Stimulated activated CD4-positive, alpha-beta T cell treated with anti-CD3 and anti-CD28 coated beads, TNF-alpha, amount 100 ng/mL, for 4 hours (primary cell): ENCODE results near the gene ASTN2.

ENCODE experiments used
- DNase-seq, 3 experiments: peaks; one replicate each; pipeline ENCODE4 v3.0.0-alpha.2; 2020; ENCODE audit warnings: low read depth in 3 of 3

The ASTN2 gene

GRCh38 chr9:116749176-116749575 is 665.7 kb downstream of the ASTN2 start:
- no peak for DNase-seq

GRCh38 chr9:116741742-116742141 is 673.1 kb downstream of the ASTN2 start:
- no peak for DNase-seq

GRCh38 chr9:116741086-116741740 is 673.6 kb downstream of the ASTN2 start:
- no peak for DNase-seq

DNA sequence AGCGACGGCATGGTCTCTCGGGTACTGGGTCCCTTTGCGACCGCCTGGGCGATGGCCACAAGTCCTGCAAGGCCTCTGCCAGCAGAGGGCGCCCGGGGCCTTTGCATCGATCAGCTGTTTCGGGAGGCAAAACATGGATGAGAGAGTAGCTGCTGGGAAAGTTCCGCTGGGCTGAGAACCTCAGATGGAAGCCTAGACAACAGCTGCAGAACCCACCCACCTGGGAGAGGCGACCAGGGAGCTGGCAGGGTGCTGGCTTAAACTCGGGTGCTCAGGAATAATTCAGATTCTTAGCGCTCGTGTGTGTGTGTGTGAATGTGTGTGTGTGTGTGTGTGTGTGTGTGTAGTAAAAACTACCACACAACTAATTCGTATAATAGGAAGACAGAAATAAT is 677.7 kb downstream of the ASTN2 start:
- peak in 2 of 3 experiments; percentile 2 to 20 for DNase-seq

DNA sequence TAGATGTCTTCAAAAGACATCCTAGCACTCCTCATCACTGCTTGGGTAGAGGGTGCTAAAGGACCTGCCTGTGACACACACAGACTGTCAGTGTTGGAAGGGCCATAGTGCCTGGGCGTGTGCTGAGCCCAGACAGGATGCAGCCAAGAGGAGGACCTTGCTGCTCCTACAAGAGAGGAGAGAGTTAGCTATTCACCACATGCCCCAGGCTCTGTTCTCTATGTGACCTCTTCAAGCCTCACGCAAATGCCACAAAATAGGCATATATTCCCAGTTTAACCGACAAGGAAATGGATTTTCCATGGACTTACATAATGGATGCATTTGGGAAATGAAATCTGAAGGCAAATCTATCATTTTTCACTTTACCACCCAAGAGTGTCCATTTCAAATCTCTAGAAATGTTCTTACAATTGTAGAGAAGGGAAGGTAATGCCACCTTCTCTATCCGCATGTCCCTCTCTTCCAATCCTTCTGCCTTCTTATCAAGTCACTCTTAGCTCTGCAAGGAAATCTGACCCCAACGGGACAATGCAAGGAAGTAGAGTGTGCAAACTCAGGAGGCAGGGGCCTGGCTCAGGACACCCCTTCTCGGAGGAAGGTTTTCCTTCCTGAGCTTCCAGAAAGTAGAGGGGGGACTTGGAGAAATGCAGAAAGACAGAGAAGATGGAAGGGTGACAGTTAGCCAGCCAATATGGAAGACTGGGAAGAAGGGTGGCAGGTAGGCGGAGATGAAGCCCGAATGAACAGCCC is 678.3 kb downstream of the ASTN2 start:
- DNase-seq: no peak

GRCh38 chr9:116733010-116733641 is 681.7 kb downstream of the ASTN2 start:
- DNase-seq: no peak

- DNase-seq: no peak
Observed at GRCh38 chr9:116726602-116727001, 688.3 kb downstream of the ASTN2 start.

- no peak for DNase-seq
Observed at GRCh38 chr9:116724123-116724522, 690.7 kb downstream of the ASTN2 start.

DNA sequence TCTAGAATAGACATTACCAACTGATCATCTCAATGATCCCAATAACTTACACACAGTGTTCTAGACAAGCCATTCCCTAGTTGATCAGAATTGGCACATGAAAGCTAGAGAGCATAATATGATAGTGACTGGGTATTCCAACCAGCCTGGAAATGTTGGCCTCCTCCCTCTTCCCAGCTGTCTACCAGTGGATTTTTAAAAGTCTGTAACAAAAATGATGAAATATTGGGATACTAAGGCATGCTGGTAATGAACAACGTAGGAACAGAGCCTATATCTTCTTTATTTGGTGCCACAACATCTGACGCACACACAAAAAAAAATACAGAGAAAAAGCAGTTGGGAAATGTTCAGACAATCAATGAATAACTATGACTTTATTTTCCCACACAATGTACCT is 692.9 kb downstream of the ASTN2 start:
- DNase-seq: no peak

- DNase-seq: no peak
Observed at GRCh38 chr9:116721411-116721810, 693.4 kb downstream of the ASTN2 start.

- DNase-seq: no peak
Observed at GRCh38 chr9:116720111-116720510, 694.7 kb downstream of the ASTN2 start.

GRCh38 chr9:116718111-116718510 is 696.7 kb downstream of the ASTN2 start:
- no peak for DNase-seq

DNA sequence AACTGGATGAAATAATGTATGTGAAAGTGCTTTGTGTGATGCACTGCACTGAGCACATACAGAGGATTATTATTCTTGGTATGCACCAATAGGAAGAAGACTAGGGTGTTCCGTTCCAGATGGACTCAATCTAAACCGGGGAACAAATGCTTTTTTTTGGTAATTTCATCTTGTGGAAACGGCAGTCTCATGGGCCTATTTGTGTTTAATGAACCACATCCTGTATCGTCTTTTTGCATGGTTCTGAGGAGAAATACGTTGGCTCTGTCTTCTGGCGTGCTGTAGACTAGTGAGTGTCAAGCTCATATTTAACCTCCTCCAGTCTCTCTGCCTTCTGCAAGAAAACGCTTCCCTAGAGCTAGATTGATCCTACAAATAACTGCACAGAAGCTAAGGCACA is 697.7 kb downstream of the ASTN2 start:
- DNase-seq: no peak

DNA sequence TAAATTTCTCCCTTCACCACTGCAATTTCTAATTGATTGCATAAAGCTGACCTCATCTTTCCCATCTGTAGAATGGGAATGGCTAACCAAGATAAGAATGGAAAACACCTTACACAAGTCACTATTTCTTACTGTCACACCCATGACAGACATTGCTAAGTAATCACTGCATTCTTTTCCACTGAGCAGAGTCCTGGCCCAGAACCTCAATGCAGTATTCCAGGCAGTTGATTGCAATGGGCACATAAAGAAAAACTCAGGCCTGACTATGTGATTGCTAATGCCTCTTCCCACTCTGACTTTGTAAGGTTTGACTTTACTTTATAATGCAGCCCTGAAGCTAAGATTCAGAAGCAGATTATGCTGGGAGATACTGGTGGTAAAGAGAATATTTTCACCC is 698.4 kb downstream of the ASTN2 start:
- DNase-seq: no peak

- no peak for DNase-seq
Observed at GRCh38 chr9:116715751-116716150, 699.1 kb downstream of the ASTN2 start.

GRCh38 chr9:116713271-116713670 is 701.6 kb downstream of the ASTN2 start:
- no peak for DNase-seq

- no peak for DNase-seq
Observed at GRCh38 chr9:116712781-116713180, 702.1 kb downstream of the ASTN2 start.

DNA sequence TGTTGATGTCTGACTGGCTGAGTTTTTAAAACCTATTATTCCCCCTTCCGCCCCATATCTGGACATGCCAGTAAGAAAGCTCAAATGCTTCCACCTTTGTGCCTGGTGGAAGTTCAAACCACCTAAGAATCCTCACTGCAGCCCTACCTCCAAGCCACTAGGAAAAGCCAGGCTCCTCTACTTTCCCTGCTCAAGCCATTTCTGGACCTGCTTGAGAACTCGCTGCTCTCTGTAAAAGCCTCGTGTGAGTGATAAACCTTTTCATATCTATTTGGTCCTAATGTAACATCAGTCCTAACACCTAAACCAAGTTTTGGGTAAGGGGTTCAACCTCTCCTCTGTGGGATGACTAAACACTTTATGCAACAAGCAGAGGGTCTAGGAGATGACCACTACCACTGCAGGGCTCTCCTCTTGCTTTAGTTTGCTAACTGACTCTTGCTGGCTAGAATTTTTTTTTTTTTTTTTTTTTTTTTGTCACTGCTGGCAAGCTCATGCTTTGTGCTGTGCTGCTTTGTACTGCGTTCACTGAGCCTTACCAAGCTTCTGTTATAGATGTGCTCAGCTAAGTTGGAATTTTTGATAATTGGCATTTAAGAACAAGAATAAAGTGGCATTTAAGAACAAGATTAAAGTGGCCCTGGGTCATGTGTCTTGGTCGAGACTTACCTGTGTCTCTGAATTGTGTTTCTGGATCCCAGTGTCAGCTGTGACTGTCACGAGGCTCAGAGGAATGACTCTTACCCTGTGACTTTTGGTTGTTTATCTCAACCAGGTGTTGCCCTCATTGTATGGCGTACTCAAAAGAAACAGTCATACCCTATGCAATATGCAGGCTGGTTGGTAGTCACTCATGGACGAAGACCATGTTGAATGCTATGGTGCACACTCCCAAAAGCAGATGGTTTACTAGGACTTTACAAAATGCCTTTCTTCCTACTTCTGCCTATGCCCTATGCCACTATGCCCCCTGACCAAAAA is 708.3 kb downstream of the ASTN2 start:
- DNase-seq: no peak

DNA sequence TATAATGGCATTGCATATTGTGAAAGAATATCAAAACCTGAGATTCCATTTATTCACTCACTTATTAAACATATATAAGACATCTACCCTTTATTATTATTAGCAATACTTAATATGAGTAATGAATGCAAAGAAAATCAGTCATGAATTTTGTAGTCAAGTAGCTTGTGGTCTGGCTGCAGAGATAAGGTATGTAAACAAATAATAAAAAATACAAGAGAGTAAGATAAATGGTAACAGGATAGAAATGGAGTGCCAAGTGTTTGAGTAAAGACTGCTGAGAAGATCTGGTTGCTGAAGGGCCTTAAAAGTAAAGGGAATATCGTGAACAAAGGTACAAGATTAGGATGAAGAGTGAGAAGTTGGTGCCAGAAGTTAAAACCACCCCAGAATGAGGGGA is 709.3 kb downstream of the ASTN2 start:
- DNase-seq: no peak

- no peak for DNase-seq
Observed at GRCh38 chr9:116704470-116704869, 710.4 kb downstream of the ASTN2 start.

- DNase-seq: no peak
Observed at GRCh38 chr9:116703634-116704033, 711.2 kb downstream of the ASTN2 start.
